ENCODE data around the gene PLCH1. TPM values are rescaled to one million over a fixed set of nuclear protein-coding genes. Genes with fewer than 3 reads are reported as not detected.
A peak's percentile ranks its signal among the peaks of the same experiment; 100 is the strongest.

PLCH1 gene
- total and polyA plus RNA-seq, 9 of the 15 experiments (the other 6 are each of a cell fraction or from before 2014, with no cell fraction given), result 0.17 to 0.62 (median 0.40) TPM

- no peak for TF ChIP-seq CHD7 (IDR thresholded peaks at IDR 0.05; ENCODE audit: low read depth, low read length)
- TF ChIP-seq HDAC8 (tag; IDR thresholded peaks at IDR 0.05), result no peak
- TF ChIP-seq TRIM28 (IDR thresholded peaks at IDR 0.05), result no peak
- TF ChIP-seq CCAR2 (IDR thresholded peaks at IDR 0.05; ENCODE audit: low read depth, low read length), result no peak
- TF ChIP-seq ZNF717 (CRISPR knock-in tag; IDR thresholded peaks at IDR 0.05), result no peak
- no peak for TF ChIP-seq POLR2G (IDR thresholded peaks at IDR 0.05; ENCODE audit: low read depth, low read length)
- no peak for TF ChIP-seq NR2C2 (CRISPR knock-in tag; IDR thresholded peaks at IDR 0.05)
- no peak for TF ChIP-seq NR2C2 (tag; IDR thresholded peaks at IDR 0.05)
- TF ChIP-seq ZNF274 (IDR thresholded peaks at IDR 0.05; ENCODE audit: borderline replicate concordance, low read depth, low read length), result no peak
- TF ChIP-seq MTA3 (IDR thresholded peaks at IDR 0.05; ENCODE audit: borderline replicate concordance), result no peak
- TF ChIP-seq NFIC (IDR thresholded peaks at IDR 0.05), result peak; percentile 91
- TF ChIP-seq RBM34 (IDR thresholded peaks at IDR 0.05; ENCODE audit: borderline replicate concordance, insufficient read depth, low read length), result no peak
Observed at GRCh38 chr3:155785662-155786295, 40.9 kb upstream of the PLCH1 start (continued).

Data from K562 (cell line).